Lung microvascular endothelial cell (primary cell): ENCODE measurements around the gene GPR18. TPM values are rescaled to one million over a fixed set of nuclear protein-coding genes. Genes with fewer than 3 reads are reported as not detected.

Source experiments
- DNase-seq, 2 donors: peaks; one replicate each; pipeline versions ENCODE4 v3.0.0 to v3.0.0-alpha.2; 2010; ENCODE audit warnings: low read depth in 2 of 2
- total RNA-seq: library from RNA; depleted of rRNA; stranded (reverse); fragments of >200 nt; gene quantifications from 2 replicates; pipeline ENCODE4 v1.2.1, GENCODE V29; 2014

Gene GPR18
- total RNA-seq, 1 donor from 2014 or later = not detected

DNA sequence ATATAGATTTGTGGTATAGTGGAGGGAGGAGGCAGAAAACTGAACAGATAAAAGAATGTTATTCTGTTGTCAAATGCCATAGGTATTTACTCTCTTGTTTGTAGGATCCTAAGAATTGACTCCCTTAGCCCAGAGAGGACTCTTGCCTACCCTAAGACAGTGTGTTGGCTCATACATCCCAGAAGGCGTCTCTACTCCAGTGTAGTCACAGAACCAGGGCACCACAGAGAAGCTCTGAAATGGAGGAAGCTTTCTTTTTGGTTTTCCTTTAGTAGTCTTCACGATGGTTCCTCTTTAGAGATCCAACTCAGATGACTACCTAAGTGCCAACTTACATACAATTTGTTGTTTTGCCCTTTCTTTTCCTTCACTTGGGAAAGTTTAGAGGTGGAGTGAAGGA is 35.0 kb upstream of the GPR18 start:
- DNase-seq = no peak

DNA sequence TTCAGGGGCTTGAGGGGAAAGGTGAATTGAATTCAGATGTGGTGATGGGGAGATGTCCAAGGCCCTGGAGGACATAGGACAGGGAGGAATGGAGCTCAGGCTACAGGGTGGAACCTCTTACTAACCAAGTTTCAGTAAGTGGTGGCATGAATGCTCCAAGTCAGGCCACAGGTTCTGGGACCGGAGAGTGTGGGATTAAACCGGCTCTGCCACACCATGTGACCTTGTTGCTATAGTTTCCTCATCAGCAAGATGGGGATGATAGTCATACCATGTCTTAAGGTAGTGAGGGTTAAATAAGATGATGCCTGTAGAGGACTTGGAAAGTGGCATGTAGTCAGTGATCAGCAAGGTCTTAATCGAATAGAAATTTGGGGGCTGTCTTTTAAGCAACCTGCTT is 32.7 kb upstream of the GPR18 start:
- no peak for DNase-seq

DNA sequence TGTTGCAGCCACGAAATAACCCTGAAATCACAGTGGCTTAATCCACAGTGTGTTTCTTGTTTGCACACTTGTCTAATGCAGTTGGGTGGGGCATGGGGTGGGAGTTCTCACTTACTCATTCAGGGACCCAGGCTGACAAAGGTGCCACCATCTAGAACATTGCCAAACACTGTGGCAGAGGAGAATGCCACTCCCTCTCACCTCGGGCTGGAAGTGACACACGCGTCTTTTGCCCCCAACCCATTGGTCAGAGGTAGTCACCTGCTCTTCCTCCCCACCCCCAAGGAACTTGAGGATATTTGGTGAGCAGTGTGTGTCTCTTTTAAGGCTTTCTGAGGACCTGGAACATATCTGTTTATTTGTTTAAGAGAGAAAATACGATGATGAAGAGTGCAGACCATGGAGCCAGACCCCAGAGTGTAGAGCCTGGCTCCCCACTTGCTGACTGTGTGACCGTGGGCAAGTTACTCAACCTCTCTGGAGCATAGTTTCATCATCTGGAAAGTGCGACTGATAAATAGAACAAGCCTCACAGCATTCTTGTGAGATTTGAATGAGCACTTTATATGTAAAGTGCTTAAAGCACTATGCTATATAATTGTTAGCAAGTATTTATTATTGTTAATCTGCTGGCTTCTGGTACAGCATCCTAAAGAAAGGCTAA is 31.6 kb upstream of the GPR18 start:
- no peak for DNase-seq

DNA sequence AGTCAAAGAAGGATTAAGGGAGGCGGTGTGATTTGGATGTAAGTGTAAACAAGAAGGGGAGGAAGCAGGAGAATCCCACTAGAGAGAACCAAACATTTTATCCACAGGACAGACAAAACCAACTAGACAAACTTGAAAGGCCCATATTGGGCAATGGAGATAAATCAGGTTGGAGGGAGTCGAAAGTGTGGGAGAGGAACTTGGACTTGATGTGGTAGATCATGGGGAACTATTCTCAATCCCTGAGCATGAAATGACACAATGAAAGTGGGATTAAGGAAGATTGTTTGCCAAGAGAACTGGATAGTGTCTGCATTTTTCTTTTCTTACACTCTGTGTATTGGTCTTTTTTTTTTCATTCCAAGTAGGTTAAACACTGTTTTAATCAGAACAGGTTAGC is 31.1 kb upstream of the GPR18 start:
- no peak for DNase-seq

DNA sequence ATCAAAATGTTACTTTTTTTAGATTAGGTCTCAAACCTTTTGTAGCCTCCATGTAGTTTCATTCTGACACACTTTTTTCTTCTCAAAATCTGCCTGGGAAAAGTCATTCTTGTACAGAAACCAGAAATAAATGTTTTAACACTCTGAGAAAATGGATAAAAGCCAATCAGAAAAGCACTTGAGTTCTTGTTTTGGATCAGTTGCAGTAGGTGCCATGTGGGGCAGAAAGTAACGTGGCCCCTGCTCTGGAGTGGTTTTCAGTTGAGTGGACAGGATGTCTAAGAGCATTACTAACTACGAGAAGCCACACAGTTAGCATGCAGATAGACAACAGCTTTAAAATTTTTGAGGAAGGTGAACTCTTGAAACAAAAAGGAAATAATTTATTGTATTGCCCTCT is 29.9 kb upstream of the GPR18 start:
- DNase-seq = no peak

DNA sequence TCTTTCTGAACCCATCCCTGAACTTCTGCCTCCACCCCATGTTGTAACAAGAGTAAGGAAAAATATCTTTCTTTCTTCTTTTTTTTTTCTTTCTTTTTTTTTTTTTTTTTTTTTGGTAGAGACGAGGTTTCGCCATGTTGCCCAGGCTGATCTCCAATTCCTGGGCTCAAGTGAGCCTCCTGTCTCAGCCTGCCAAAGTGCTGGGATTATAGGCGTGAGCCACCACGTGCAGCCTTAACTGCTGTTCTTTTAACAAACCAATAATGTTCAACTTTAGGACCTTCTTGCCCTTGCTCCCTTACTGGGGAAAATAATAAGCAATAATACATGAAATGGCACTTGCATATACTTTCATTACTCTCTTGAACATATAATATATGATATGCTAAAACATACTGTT is 29.4 kb upstream of the GPR18 start:
- no peak for DNase-seq

DNA sequence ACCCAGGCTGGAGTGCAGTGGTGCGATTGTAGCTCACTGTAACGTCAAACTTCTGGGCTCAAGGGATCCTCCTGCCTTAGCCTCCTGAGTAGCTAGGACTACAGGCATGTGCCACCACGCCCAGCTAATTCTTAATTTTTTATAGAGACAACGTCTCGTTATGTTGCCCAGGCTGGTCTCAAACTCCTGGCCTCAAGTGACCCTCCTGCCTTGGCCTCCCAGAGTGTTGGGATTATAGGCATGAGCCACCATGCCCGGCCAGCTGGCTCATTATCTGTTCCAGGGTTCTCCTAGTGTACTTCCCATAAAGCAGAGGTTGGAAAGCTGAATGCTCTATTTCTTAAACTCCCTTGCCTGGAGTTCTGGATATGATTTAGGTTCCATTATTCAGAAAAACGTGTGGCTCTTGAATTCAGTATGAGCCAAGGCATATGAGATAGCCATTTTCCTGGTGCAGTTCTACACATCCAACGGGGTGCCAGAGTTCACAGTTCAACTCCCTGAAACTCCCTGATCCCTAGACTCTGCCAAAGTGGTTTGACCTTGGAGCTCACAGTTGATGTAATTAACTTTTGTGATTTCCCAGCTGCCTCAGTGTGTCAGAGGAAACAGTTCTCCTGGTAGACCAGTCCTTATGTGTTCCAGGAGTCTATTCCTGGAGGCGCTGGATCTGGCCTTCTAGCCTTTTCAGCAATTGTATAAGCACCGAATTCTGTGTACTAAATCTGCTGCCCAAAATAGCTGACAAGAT is 27.4 kb upstream of the GPR18 start:
- no peak for DNase-seq

DNA sequence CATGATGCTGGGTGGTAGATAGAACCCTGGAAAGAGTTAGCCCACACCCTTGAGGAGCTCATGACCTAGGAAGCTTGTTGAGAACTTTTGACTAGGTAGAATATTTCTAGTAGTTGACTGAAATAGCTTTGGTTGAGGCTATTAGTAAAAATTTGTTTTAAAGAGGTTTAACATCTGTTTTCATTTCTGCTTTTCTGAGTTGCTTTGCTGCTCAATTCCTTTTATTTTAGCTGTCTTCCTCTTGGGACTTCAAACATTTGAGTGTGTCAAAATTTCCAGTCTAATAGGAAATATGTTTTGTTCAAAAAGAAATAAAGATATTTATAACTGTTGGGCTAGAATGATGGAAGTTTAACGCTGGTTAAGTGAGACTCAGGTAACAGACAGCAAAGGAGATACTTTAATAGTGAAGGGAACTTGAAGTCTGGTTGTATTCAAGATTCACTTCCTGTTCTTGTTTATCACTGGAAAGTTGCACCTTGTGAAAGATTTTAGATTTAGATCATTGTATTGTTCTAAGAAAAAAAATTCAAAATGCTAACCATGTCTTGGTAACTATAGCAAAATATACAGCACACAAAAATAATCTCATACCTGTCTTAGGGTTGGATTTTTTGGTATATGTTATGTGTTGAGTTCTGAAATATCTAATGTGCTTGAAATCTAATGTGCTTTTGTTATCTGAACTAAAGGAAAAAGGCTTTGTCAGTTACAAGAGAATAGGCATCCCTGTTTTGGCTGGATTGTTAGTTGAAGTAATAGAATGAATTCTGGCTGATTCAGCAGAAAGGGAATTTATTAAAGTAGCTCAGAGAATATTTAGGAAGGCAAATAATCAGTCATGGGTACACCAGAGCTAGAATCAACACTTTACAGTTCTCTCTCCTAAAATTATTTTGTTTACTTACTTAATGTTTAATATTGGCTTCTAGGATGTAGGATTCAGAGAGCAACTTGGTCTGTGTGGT is 24.4 kb upstream of the GPR18 start:
- no peak for DNase-seq

DNA sequence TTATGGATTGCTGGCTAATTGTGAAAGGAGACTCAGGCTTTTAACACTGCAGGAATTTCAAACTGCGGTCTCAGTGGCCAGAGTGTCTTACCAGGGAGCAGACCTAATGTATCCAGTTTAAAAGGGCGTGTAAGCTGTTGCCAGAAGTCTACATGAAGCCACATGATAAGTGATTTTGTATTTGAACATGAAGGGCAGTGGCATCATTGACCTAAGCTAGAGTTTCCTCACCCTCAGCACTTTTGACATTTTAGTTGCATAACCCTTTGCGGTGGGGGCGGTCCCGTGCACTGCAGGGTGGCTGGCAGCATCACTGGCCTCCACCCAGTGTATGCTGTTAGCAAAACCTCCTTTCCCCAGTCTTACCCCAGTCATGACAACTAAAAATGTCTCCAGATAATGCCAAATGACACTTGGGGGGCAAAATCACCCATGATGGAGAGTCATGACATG is 23.7 kb upstream of the GPR18 start:
- no peak for DNase-seq

DNA sequence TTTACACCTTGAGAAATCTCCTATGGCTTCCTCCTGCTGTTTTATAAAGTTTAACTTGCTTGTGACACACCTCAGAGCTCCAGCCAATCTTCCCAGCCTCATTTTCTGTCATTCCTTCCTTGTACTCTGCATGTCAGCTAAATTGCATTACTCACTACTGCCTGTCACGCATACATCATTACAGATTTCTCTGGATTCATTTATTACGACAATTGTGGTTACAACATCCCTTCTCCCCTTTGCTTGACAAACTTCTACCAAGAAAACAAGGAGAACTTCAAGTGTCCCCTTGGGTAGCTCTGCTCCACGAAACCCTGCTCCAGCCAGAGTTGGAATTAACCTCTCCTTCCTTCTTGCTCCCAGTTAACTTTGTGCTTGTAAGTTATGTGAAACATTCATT is 22.0 kb upstream of the GPR18 start:
- peak in 1 of 2 donors; percentile 21 for DNase-seq

DNA sequence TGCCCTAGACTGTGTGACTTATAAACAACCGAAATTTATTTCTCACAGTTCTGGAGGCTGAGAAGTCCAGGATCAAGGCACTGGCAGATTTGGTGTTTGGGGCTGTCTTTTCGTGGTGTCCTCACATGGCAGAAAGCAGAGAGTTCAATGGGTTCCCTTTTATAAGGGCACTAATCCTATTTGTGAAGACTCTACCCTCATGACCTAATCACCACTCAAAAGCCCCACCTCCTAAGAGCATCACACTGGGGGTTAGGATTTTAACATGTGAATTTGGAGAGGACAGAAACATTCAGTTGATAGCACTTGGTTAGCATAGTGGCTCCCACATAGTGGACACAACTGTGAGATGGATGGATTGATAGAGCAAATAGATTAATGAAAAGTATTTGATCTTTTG is 21.5 kb upstream of the GPR18 start:
- no peak for DNase-seq

DNA sequence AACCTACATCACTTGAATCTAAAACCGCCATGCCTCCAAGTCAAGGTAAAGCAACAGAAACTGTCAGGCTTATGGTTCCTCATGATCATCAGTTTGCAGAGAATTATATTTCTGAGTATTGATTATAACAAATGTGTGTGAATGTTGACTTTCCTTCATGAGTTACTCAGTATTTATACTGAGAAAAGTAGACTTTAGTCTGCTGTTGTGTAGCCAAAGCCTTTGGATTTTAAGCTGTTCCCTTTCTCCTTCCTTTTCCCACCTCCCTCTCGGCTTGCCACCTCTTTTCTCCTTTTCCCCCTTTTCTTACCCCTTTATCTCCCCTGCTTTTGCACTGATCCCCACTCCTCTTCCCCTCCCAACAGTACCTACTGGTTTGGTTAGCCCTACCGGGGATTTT is 20.7 kb upstream of the GPR18 start:
- no peak for DNase-seq

DNA sequence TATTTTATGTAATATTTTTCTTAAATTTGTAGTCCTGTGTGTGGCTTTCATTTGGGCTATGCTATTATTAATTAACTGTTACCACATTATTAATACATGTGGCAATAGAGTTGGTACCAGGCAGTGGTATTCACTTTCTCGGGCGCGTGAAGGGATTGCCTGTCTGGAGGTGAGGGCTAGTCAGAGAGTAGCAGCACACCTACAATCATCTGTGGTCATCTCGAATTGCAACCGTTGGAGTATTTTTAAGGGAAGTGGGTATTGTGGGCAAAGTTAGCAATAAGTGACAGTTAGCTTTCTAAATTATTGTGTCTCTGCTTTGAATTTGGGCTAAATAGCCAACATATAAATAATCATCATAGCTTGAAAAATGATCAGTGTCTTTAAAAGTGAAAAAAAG is 20.0 kb upstream of the GPR18 start:
- no peak for DNase-seq

DNA sequence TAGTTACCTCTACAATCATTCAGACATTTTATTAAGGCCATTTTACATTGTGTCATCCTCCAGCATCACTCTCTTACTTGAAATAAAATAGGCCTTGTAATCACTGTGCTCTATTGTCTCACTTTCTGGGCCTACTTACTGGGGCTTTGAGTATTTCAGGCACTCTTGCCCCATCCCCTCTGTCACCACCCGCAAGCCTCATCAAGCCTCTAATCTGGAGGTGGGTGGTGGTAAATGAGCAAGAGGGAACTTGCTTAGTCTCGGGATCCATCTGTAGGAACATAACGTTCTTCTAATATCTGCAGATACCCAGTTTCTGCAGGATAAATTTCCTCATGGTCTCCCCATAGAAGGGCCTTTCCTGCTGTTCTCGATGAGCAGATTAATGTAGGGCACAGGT is 19.4 kb upstream of the GPR18 start:
- DNase-seq = no peak

DNA sequence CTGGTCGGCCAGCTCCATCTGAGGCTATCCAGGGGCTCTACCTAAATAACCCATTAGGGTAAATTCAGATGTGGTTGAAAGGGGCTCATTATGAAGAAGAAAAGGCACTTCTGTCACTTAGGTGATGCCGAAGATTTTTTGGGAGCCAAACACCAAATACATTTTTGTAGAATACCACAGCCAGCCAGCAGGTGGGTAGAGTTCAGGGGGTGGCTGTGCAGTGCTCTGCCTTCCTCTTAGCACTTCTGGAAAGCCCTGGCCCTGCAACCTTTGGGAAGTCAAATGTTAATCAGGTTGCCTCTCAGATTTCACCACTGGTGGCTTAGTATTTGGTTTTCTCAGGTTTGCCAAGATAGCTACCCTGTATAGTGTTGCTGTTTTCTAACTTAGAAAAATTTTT is 18.5 kb upstream of the GPR18 start:
- DNase-seq = no peak

DNA sequence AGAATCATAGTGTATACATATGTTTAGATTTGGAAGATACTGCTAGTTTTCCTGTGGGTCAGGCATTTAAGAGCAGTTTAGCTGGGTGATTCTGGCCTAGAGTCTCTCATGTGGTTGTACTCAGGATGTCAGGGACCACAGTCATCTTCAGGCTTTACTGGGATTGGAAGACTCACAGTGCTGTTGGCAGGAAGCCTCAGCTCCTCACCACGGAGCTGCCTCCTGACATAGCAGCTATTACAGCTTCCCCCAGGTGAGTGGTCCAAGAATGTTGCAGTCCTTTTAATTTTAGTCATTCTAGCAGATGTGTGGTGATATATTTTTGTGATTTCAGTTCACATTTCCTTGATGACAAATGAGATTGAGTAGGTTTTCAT is 16.9 kb upstream of the GPR18 start:
- DNase-seq = peak in 1 of 2 donors; percentile 60

DNA sequence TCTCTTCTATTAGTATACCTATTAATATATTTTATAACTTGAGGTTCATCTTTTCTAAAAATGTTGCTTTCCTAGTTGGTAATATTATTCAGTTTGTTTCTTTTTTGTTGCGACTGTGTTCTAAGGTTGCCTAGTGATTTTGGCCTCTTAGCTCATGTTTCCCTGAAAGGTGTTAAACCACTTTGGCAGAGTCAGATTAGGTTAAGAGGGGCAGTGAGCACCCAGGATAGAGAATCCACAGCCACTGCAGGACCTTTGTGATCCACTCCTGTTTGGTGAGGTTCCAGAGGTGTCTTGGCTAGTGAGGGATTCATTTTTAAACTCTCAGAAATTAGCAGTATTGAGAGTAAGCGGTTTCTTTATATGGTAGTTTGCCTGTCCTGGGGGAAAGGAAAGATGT is 14.9 kb upstream of the GPR18 start:
- no peak for DNase-seq

DNA sequence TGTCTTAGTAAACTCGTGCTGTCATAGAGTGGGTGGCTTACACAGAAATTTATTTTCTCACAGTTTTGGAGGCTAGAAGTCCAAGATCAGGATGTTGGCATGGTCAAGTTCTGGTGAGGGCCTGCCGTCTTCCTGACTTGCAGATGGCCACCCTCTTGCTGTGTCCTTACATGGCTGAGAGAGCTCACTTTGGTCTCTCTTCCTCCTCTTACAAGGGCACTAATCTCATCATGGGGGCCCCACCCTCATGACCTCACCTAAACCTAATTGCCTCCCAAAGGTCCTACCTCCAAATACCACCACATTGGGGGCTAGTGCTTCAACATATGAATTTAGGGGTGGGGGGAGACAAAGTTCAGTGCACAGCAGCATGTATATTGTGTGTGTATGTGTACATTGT is 14.3 kb upstream of the GPR18 start:
- DNase-seq = no peak

DNA sequence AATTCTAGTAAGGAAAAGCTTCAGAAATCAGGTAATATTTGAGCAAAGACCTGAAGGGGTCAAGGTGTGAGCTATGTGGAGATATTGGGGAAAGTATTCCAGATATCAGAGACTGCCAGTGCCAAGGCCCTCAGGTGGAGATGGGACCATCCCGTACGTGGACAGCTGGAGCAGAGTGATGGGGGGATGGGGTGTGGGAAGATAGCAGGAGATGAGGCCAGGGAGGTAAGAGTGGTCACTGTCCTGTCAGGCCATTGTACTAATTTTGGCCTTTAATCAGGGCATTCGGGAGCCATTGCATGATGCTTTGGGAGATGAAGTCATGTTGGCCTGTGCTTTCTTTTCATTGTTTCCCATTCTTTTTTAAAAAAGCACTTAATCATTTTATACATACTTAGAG is 13.1 kb upstream of the GPR18 start:
- no peak for DNase-seq

DNA sequence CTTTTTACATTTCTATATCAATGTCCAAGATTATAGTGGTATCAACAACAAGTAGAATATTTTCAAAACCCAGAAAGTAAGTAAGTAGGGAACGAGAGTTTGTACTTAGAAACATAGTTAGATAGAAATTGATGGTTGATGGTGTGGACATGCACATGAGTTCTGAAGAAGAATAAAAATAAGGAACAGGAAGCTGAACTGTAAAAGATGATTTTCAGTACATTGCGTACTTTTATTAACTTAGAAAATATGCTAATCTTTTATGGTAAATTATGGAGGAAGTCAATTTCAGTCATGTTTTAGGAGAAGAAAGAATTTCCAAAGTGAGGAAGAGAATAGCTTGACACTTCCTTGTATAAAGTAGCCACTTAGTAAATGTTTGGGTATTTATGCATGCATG is 12.3 kb upstream of the GPR18 start:
- no peak for DNase-seq

DNA sequence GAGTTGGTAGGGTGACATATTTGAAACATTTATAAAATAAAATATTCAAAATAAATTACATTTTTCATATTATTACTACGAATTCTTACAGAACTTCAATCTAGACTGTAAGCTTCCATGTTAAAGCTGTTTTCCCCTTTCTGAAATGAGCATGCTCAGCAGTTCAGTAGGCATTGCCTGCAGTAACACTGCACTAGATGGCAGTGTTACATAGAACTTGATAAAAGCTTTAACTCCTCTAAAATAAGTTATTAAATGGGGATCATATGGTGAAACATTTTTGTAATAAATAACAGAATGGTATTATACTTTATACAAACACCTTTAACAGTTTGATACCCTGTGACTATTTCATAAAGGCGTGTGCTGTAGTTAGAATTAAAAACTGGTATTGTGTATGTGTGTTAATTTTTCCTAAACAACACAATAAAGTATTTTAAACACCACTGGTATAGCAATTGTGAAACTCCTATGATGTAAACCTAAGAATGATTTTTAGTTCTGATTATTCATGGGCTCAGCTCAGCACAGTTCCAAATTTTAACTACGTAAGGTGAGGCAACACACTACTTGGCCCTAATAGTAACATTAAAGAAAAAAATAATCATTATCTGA is 11.6 kb upstream of the GPR18 start:
- DNase-seq = peak; percentile 79 to 87

DNA sequence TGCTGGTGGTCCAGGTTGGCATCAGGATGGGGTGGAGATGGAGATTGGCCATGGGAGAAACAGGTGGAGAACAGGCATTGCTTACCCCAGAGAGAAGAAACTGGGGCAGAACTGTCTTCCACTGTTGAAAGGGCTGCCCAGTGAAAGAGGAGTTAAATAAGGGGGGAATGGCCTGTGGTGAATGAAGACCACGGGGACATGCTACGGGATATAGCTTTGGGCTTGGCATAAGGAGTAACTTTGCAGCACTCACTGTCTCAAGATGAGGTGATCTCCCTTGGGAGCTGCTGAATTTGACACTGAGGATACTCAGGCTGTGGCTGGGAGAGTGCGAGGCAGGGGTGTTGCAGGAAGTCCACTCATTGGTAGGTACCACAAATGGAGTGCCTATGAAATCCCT is 10.6 kb upstream of the GPR18 start:
- DNase-seq = no peak
